Gastroesophageal sphincter (tissue), 3 donors: Measurements from ENCODE around the gene FAM131B.

Source experiments
- POLR2A ChIP-seq, 2 donors: fragments of 450-650 bp; IDR thresholded peaks; one replicate each; pipeline ENCODE4 v1.6.1; 2017; ENCODE audit warnings: antibody characterized with exemption in 2 of 2, mild to moderate bottlenecking in 2 of 2, moderate library complexity in 1 of 2
- POLR2AphosphoS5 ChIP-seq: sonication (generic); formaldehyde crosslinking; IDR thresholded peaks from one replicate; pipeline ENCODE4 v1.6.1; 2017; ENCODE audit warnings: antibody characterized with exemption
- TF ChIP-seq, protein P1 (sequence below), 4 experiments: fragments of 200-600 bp in 2 of 4; fragments of 450-650 bp in 2 of 4; sonication (generic) in 1 of 4; IDR thresholded peaks; one replicate each; pipeline ENCODE4 v1.5.1; 2017 to 2019; ENCODE audit warnings: antibody characterized with exemption in 4 of 4, mild to moderate bottlenecking in 2 of 4, moderate library complexity in 2 of 4

DNA sequence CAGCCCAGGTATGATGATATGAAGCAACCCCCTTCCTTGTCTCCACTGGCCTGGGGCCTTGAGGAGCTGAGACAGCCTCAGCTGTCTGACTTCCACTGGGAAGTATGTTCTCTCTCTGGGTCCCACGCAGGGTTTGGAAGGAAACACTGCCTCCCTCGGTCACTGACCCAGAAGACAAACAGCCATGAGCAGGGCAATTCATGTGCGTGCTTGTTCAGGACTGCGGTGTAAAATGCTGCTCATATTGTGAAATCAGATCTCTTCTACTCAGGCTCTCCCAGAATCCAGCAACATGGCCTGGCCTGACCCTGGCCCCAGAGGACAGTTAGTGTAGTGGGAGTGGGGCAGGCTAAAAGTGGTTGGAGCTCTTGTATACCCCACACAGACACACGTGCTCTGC is 43.9 kb downstream of the FAM131B start:
- TF ChIP-seq POLR2A (IDR thresholded peaks at IDR 0.05) (no peak), POLR2AphosphoS5 (no peak)
- TF ChIP-seq, protein P1, sequence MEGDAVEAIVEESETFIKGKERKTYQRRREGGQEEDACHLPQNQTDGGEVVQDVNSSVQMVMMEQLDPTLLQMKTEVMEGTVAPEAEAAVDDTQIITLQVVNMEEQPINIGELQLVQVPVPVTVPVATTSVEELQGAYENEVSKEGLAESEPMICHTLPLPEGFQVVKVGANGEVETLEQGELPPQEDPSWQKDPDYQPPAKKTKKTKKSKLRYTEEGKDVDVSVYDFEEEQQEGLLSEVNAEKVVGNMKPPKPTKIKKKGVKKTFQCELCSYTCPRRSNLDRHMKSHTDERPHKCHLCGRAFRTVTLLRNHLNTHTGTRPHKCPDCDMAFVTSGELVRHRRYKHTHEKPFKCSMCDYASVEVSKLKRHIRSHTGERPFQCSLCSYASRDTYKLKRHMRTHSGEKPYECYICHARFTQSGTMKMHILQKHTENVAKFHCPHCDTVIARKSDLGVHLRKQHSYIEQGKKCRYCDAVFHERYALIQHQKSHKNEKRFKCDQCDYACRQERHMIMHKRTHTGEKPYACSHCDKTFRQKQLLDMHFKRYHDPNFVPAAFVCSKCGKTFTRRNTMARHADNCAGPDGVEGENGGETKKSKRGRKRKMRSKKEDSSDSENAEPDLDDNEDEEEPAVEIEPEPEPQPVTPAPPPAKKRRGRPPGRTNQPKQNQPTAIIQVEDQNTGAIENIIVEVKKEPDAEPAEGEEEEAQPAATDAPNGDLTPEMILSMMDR (IDR thresholded peaks at IDR 0.05), result no peak
